Mucosa of gallbladder (tissue), 1 donor: ENCODE results near the gene REL. TPM values are rescaled to one million over a fixed set of nuclear protein-coding genes. Genes with fewer than 3 reads are reported as not detected.
"Not testable (repeated sequence)": the region's sequence is repeated elsewhere in the genome, so short reads cannot be mapped to it uniquely, and the experiment has no call there.

Experiments
- DNase-seq: peaks from one replicate; pipeline ENCODE4 v3.0.0-alpha.2; 2020; ENCODE audit warnings: low spot score
- total RNA-seq: library from RNA; stranded (reverse); gene quantifications from one replicate; pipeline ENCODE4 v1.2.1, GENCODE V29; 2021
- donor health status: DM: no; HTN: no; CAD: no.

The REL gene
- total RNA-seq, 1 donor from 2014 or later: 14.0 TPM

GRCh38 chr2:60925994-60926740 is 44.8 kb downstream of the REL start:
- no peak for DNase-seq

DNA sequence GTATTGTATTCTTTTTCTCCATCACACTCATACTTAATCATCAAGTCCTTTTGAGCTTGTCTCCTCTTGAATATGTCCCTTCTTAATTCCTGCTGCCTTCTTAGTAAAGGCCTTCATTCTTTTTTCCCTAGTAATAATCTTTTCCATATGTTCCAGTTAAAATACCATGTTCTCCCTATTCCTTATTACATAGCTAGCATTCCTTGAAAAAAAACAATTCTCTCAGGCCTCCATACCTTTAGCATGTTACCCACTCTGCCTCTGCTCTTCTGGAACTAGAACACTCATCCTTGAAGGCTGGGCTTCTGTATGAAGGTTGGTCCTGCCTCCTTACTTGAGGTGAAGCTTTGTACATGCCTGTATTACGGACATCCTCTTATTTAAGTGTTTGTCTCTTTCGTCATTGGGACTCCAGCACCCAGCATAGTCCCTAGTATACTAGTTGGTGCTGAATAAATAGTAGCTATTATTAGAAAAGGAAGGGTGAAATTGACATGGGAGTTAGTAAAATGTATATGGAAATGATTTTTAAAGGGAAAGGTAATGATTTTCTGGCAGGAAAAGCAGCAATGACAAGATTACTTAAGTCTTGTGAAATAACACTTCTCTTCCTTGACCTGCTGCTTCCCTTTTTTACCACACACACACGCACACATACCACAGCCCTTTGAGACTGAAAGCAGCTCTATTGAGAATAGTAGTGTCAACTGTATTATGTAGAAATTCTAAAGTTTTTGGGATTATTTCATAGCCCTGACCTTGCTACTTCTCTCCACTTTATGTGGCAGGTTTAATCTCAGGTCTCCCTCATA is 45.6 kb downstream of the REL start:
- DNase-seq: no peak

GRCh38 chr2:60932061-60932460 is 50.7 kb downstream of the REL start:
- not testable (repeated sequence) for DNase-seq

DNA sequence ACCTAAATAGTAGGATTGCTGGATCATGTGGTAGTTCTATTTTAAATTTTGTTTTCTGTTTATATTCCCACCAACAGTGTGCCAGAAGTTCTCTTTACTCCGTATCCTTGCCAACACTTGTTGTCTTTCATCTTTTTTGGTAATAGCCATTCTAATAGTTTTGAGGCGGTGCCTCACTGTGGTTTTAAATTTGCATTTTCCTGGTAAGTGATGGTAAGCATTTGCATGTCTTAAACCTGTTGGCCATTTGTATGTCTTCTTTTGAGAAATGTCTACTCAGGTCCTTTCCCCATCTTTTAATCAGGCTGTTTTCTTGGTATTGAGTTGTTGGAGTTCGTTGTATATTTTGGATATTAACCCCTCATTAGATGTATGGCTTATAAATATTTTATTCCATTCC is 51.6 kb downstream of the REL start:
- DNase-seq: no peak

GRCh38 chr2:60934165-60934722 is 52.9 kb downstream of the REL start:
- no peak for DNase-seq

- DNase-seq: no peak
Observed at GRCh38 chr2:60936757-60937156, 55.4 kb downstream of the REL start.

GRCh38 chr2:60938301-60938700 is 56.9 kb downstream of the REL start:
- no peak for DNase-seq

DNA sequence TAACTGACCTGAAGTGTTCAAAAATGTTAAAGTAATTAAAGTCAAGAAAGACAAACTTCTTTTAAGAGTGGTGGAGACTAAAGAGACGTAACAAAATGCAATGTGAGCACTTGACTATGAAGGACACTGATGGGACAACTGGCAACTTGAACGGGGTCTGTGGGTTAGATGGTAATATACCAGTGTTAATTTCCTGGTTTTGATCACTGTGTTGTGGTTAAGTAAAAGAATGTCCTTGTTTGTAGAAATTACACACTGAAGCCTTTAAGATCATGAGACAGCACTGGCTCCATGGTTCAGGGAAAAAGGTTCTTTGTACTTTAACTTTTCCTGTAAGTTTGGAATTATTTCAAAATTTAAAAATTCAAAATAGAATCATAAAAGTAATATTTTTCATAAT is 58.2 kb downstream of the REL start:
- no peak for DNase-seq

DNA sequence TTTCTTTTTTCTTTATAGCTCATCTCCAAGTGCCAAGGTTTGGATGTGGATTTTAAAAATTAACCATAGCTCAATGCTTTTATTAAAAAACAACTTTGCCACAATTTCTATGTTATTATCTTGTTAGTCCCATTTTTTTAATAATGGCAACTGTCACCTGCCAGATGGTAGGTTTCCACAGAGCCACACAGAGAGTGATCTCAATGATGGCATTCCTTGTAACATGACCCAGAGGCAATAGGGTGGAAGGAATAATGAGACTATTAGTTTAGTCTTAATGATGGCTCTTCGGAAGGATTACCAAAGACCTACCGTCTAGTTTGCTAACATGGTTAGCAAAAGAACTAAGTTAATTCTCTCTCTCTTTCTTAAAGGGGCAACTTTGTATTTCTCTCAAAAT is 64.0 kb downstream of the REL start:
- DNase-seq: no peak

GRCh38 chr2:60947056-60947455 is 65.7 kb downstream of the REL start:
- DNase-seq: no peak

DNA sequence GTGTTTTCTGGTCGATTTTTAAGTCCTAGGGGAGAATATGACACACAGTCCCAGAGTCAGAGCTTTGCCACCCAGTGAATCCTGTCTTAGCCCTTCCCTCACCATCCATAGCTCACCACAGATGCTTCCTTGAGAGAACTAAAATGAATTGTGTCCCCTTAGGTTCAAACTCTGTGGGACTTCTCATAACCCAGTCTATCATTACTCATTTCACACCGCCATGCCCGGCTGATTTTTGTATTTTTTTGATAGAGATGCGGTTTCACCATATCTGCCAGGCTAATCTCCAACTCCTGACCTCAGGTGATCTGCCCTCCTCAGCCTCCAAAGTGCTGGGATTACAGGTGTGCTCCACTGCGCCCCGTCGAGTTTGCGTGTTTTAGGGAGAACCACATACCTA is 66.8 kb downstream of the REL start:
- no peak for DNase-seq

DNA sequence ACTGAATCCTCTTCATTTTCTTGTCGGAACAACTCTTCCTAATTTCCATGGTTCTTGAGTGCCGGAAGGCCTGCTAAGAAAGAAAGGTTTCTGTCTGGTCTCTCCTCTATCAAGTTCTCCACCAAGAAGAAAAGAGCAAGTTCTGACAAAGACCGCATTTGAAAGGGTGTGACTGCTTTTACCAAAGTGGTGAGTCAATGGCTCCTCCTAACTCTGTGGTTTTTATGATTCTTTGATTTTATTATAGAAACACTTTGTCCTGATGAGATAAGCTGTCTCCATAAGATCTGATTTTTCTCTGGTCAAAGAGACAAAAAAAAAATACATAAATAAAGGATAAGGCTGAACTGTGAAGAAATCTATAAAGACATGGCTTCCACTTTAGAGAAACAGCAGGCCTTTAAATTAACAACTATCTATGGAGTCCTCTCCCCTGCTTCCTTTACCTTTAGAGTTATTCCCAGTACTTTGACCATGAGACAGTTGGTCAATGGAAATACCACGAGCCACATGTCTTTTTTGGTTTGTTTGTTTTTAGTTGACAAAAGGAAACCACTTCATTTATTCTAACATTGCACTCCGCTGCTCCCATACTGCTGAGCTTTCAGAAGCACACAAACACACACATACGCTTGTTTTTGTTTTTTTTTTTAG is 67.7 kb downstream of the REL start:
- no peak for DNase-seq

DNA sequence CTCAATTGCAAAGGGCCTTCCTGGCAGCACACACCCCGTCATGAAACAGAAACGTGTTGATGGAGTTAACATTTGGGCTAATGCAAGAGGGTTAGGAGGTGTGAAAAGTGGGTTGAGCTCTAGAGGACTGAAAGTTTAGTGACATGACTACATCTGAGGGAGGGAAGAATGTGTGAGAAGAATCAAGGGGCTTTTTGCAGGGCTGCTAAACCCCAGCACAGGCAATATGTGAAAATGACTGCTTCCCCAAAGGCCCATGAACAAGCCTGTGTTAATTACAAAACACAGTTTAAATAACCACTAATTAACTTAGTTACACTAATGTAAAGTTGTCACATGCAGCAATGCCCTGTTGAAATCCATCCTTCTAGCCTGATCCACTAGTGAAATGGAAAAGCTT is 72.8 kb downstream of the REL start:
- DNase-seq: no peak

DNA sequence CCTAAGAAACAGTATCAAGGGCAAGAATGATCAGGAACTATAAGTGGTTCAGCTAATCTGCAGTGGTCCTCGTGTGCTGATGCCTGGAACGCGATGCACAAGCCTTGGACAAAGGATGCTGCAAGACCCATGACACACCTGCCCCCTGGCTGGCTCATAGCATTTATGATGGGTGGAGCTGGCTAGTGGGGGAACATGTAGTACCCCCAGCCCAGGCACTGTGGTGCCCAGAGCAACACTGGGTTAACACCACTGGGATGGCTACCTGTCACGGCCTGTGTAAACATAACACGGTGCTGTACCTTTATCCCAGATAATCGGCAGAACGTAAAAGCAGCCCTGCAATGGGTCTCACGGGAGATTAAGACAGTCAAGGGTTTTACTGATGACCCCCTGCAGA is 75.8 kb downstream of the REL start:
- DNase-seq: no peak

DNA sequence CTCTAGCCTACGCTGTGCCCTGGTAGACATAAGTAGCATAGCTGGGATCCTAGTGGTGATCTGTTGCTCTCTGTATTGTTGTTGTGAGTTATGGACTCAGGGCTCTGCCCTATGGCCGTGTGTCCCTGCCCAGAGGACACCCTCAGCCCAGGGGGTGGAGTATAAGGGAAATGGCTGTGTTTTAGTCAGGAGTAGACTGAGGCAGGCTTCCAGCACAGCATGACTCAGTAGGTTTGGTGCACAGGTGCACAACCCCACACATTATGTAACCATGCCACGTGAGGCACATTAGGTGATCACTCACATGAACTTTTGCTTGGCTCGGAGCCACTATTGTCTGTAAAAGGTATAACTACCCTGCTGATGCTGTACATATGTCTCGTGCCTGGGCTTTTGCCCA is 76.3 kb downstream of the REL start:
- DNase-seq: peak; percentile 85

- DNase-seq: no peak
Observed at GRCh38 chr2:60958361-60958760, 77.0 kb downstream of the REL start.

DNA sequence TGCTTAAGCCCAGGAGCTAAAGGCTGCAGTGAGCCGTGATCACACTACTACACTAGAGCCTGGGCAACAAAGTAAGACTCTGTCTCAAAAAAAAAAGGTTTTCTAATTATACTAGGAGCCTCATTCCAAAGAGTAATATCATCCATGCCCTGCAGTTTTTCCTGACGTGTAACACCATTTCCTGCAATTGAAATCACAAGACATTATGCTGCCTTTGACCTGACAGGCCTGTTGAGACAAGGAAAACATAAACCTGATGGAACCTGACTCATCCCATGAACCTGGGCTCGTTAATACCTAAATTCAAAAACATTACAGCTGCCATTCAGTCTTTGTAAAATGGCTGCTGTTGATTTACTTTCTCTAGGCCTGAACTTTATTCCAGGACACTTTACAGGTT is 77.4 kb downstream of the REL start:
- no peak for DNase-seq

DNA sequence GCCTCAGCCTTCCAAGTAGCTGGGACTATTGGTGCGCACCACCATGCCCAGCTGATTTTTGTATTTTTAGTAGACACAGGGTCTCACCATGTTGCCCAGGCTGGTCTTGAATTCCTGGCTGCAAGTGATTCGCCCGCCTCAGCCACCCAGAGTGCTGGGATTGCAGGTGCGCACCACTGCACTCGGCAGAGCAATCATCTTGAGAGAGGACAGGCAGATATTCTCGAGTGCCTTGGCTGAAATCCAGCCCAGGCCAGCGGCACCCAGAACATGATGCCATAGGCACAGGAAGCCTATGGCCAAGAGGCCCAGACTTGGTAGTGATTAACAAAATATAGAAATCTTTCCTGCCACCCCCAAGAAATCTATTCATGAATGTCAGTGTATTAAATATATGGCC is 78.1 kb downstream of the REL start:
- no peak for DNase-seq

DNA sequence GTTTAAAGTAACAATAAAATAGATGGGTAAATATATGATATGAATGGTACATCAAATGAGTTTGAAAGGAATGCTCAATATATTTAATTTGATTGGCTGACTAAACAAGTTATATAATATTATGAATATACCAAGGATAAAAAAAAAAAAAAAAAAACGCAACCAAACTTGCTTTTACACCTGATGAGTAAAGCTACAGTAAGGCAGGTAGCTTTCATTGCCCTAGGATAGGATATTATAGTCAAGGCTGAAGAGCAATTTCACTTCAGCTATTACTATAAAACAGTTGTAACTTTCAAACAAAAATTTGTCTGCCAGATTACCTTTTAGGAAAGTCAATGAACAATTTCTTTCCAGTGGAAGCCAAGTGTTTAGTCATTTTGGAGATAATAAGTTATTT is 79.3 kb downstream of the REL start:
- no peak for DNase-seq

DNA sequence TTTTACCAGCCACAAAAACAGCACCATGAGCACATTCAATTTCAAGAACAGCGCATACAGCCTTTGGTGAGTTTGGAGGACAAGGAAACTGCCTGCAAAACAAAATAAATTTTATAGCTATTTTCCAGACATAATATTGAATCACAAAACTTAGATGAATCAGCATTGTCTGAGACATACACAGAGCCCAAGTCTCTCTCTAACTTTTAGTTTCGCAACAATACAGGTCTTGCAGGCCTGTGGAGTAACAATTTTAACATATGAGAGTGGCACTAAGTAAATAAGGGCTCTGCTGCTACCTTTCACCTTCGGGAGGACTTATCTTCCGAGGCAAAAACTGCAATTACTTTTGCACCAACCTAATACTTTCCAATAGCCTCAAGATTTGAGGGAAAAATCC is 80.1 kb downstream of the REL start:
- no peak for DNase-seq

- no peak for DNase-seq
Observed at GRCh38 chr2:60962528-60962927, 81.2 kb downstream of the REL start.

- no peak for DNase-seq
Observed at GRCh38 chr2:60963190-60963589, 81.8 kb downstream of the REL start.
